ENCODE measurements around the gene PER2. TPM values are rescaled to one million over a fixed set of nuclear protein-coding genes. Genes with fewer than 3 reads are reported as not detected.
"Not testable (repeated sequence)": the region's sequence is repeated elsewhere in the genome, so short reads cannot be mapped to it uniquely, and the experiment has no call there.

Gene PER2
- total RNA-seq, result 10 to 100 TPM; 15.9 to 82.3 (median 18.1) TPM

- peak; percentile 71 to 92 for DNase-seq (ENCODE audit: low spot score in 2 of 2)
- 2 to 3% methylated on average over 30 to 31 of the region's 65 CpGs for WGBS, 2 donors
- TF ChIP-seq POLR2A (IDR thresholded peaks at IDR 0.05), result no peak
- TF ChIP-seq CTCF (IDR thresholded peaks at IDR 0.05), result no peak
- peak within 1 kb of the TSS; percentile 62 for H3K4me3 ChIP-seq (ENCODE audit: low read depth, poor library complexity, severe bottlenecking)
- intact Hi-C loops (cut with DNase I; ENCODE audit: low total_unique reads), result no loop called here
These were observed at the start of gene PER2 for GRCh38 chr2:238287737-238288649. Gene PER2, minus strand, starts transcription at chr2:238288610. Its CDS starts 10,674 bp downstream, at chr2:238277936.

- TF ChIP-seq CTCF (IDR thresholded peaks at IDR 0.05) (no peak), POLR2A (IDR thresholded peaks at IDR 0.05) (no peak)
- intact Hi-C loops (cut with DNase I; ENCODE audit: low total_unique reads), result no loop called here
- H3K4me3 ChIP-seq (ENCODE audit: low read depth, poor library complexity, severe bottlenecking), result no peak overlapping the region
- WGBS, 2 donors, result 90% methylated on average over 5 of the region's 5 CpGs
- DNase-seq (ENCODE audit: low spot score in 2 of 2), result peak in 1 of 2 donors; percentile 14
These were observed 49.4 kb upstream of the PER2 start for GRCh38 chr2:238337846-238338245.

- TF ChIP-seq CTCF (IDR thresholded peaks at IDR 0.05), result no peak
- TF ChIP-seq POLR2A (IDR thresholded peaks at IDR 0.05), result no peak
- 93 to 94% methylated on average over 5 of the region's 5 CpGs for whole genome bisulfite sequencing, 2 donors
- intact Hi-C loops (cut with DNase I; ENCODE audit: low total_unique reads), result no loop called here
- no peak for DNase-seq (ENCODE audit: low spot score in 2 of 2)
- no peak overlapping the region for H3K4me3 ChIP-seq (ENCODE audit: low read depth, poor library complexity, severe bottlenecking)
These were observed 48.5 kb upstream of the PER2 start for GRCh38 chr2:238336793-238337444.

GRCh38 chr2:238336151-238336550 is 47.7 kb upstream of the PER2 start:
- H3K4me3 ChIP-seq (ENCODE audit: low read depth, poor library complexity, severe bottlenecking), result no peak overlapping the region
- TF ChIP-seq POLR2A (IDR thresholded peaks at IDR 0.05), result no peak
- TF ChIP-seq CTCF (IDR thresholded peaks at IDR 0.05), result no peak
- WGBS, 2 donors, result 82 to 93% methylated on average over 2 of the region's 2 CpGs
- intact Hi-C loops (cut with DNase I; ENCODE audit: low total_unique reads), result no loop called here
- DNase-seq (ENCODE audit: low spot score in 2 of 2), result no peak

GRCh38 chr2:238335591-238335990 is 47.2 kb upstream of the PER2 start:
- WGBS, 2 donors, result 96% methylated on average over 8 of the region's 8 CpGs
- intact Hi-C loops (cut with DNase I; ENCODE audit: low total_unique reads); H3K4me3 ChIP-seq (ENCODE audit: low read depth, poor library complexity, severe bottlenecking); DNase-seq (ENCODE audit: low spot score in 2 of 2): not testable (repeated sequence)

- 92 to 93% methylated on average over 6 of the region's 6 CpGs for WGBS, 2 donors
- intact Hi-C loops (cut with DNase I; ENCODE audit: low total_unique reads), result no loop called here
- no peak for DNase-seq (ENCODE audit: low spot score in 2 of 2)
- H3K4me3 ChIP-seq (ENCODE audit: low read depth, poor library complexity, severe bottlenecking), result no peak overlapping the region
- TF ChIP-seq CTCF (IDR thresholded peaks at IDR 0.05) (no peak), POLR2A (IDR thresholded peaks at IDR 0.05) (no peak)
These were observed 46.5 kb upstream of the PER2 start for GRCh38 chr2:238334885-238335284.
